ENCODE data around the gene NME9. TPM values are rescaled to one million over a fixed set of nuclear protein-coding genes. Genes with fewer than 3 reads are reported as not detected.

The NME9 gene
- total and polyA plus RNA-seq, 4 donors: 0.08 to 0.39 TPM; not detected in 2

- H3K36me3 ChIP-seq (ENCODE audit: control insufficient read depth in 4 of 4, insufficient read depth in 3 of 4, low read depth in 1 of 4, low read length in 3 of 4): no peaks in the 10 kb centered on the region
- H3K9me3 ChIP-seq (ENCODE audit: control insufficient read depth in 4 of 4, low read length in 3 of 4): no peaks in the 10 kb centered on the region
- peaks cover 1 to 26% (median 14%) of the 10 kb centered on the region in 4 donors for H3K4me1 ChIP-seq (ENCODE audit: control insufficient read depth in 4 of 4, insufficient read depth in 4 of 4, low read length in 3 of 4)
- H3K27me3 ChIP-seq (ENCODE audit: control insufficient read depth in 4 of 4, insufficient read depth in 4 of 4, low read length in 3 of 4): no peaks in the 10 kb centered on the region
- DNase-seq (ENCODE audit: low spot score): no peak
- TF ChIP-seq NR2F2 (IDR thresholded peaks at IDR 0.05): no peak
- H3K9ac ChIP-seq (ENCODE audit: low read depth in 1 of 2, low read length in 2 of 2): no peak overlapping the region
- peak overlapping the region; percentile 64 to 68 for H3K27ac ChIP-seq (ENCODE audit: low read depth in 1 of 2, low read length in 2 of 2)
- WGBS: 16% methylated on average over 58 of the region's 58 CpGs
- H3K4me3 ChIP-seq (ENCODE audit: low read depth in 1 of 3, low read length in 3 of 3): peak overlapping the region in 2 of 3 donors; percentile 74 to 85
Observed at GRCh38 chr3:138348754-138349739, 19.4 kb upstream of the NME9 start.

GRCh38 chr3:138347960-138348753 is 18.5 kb upstream of the NME9 start, which contains the start of gene MRAS:
MRAS (plus strand) TSS chr3:138348579; CDS start chr3:138372884, 24,305 bp downstream.
- under 1% methylated on average over 93 of the region's 93 CpGs for WGBS
- Histone ChIP-seq H3K27me3 (ENCODE audit: control insufficient read depth in 4 of 4, insufficient read depth in 4 of 4, low read length in 3 of 4) (no peaks in the 10 kb centered on the region), H3K27ac (ENCODE audit: low read depth in 1 of 2, low read length in 2 of 2) (peak within 1 kb of the TSS; percentile 64 to 68), H3K4me3 (ENCODE audit: low read depth in 1 of 3, low read length in 3 of 3) (peak within 1 kb of the TSS; percentile 57 to 85 (median 74)), H3K9me3 (ENCODE audit: control insufficient read depth in 4 of 4, low read length in 3 of 4) (no peaks in the 10 kb centered on the region), H3K4me1 (ENCODE audit: control insufficient read depth in 4 of 4, insufficient read depth in 4 of 4, low read length in 3 of 4) (peaks cover 1 to 29% (median 14%) of the 10 kb centered on the region in 4 donors), H3K9ac (ENCODE audit: low read depth in 1 of 2, low read length in 2 of 2) (no peak within 1 kb of the TSS), H3K36me3 (ENCODE audit: control insufficient read depth in 4 of 4, insufficient read depth in 3 of 4, low read depth in 1 of 4, low read length in 3 of 4) (no peaks in the 10 kb centered on the region)
- DNase-seq (ENCODE audit: low spot score): peak; percentile 46
- TF ChIP-seq YY1 (IDR thresholded peaks at IDR 0.05) (peak; percentile 28), CTCF (IDR thresholded peaks at IDR 0.05; ENCODE audit: low read depth, low read length, missing input control) (no peak)

GRCh38 chr3:138344754-138345153 is 15.1 kb upstream of the NME9 start:
- 28% methylated on average over 1 of the region's 1 CpG for WGBS
- TF ChIP-seq GABPA (IDR thresholded peaks at IDR 0.05 in 1 of 2, conservative IDR thresholded peaks at IDR 0.05 in 1 of 2): peak in 1 of 2 donors; percentile 21
- TF ChIP-seq HNF4A (conservative IDR thresholded peaks at IDR 0.05): peak; percentile 86 to 87
- no peak for TF ChIP-seq CTCF (IDR thresholded peaks at IDR 0.05; ENCODE audit: low read depth, low read length, missing input control)
- TF ChIP-seq MAX (IDR thresholded peaks at IDR 0.05): peak; percentile 61
- peak in 1 of 2 donors; percentile 48 for TF ChIP-seq RAD21 (IDR thresholded peaks at IDR 0.05)
- peak; percentile 85 for TF ChIP-seq NR2F2 (IDR thresholded peaks at IDR 0.05)
- TF ChIP-seq FOXA2 (IDR thresholded peaks at IDR 0.05): peak; percentile 62
- TF ChIP-seq SP1 (IDR thresholded peaks at IDR 0.05): peak; percentile 89
- TF ChIP-seq FOXA1 (IDR thresholded peaks at IDR 0.05): no peak
- no peak for TF ChIP-seq HNF4G (IDR thresholded peaks at IDR 0.05)
- peak in 1 of 2 donors; percentile 62 for TF ChIP-seq JUND (IDR thresholded peaks at IDR 0.05)
- peak; percentile 53 for TF ChIP-seq REST (IDR thresholded peaks at IDR 0.05)
- peak; percentile 76 to 88 for TF ChIP-seq RXRA (IDR thresholded peaks at IDR 0.05)

More at GRCh38 chr3:138344754-138345153, 15.1 kb upstream of the NME9 start:
- Histone ChIP-seq H3K36me3 (ENCODE audit: control insufficient read depth in 4 of 4, insufficient read depth in 3 of 4, low read depth in 1 of 4, low read length in 3 of 4) (no peaks in the 10 kb centered on the region), H3K27ac (ENCODE audit: low read depth in 1 of 2, low read length in 2 of 2) (no peak overlapping the region), H3K27me3 (ENCODE audit: control insufficient read depth in 4 of 4, insufficient read depth in 4 of 4, low read length in 3 of 4) (no peaks in the 10 kb centered on the region), H3K4me3 (ENCODE audit: low read depth in 1 of 3, low read length in 3 of 3) (no peak overlapping the region), H3K9ac (ENCODE audit: low read depth in 1 of 2, low read length in 2 of 2) (no peak overlapping the region), H3K4me1 (ENCODE audit: control insufficient read depth in 4 of 4, insufficient read depth in 4 of 4, low read length in 3 of 4) (peaks cover 1 to 29% (median 14%) of the 10 kb centered on the region in 4 donors), H3K9me3 (ENCODE audit: control insufficient read depth in 4 of 4, low read length in 3 of 4) (no peaks in the 10 kb centered on the region)
- no peak for DNase-seq (ENCODE audit: low spot score)

Data from liver (tissue), 9 donors.